HG03108 (cell line): ENCODE data around the gene PRR19.

ENCODE experiments used
- ATAC-seq: cut with Tn5 transposase; IDR thresholded peaks from one replicate; pipeline ENCODE4 v1.9.1; 2021; ENCODE audit warnings: moderate library complexity; ENCODE audit not compliant: unreplicated experiment

Gene PRR19

DNA sequence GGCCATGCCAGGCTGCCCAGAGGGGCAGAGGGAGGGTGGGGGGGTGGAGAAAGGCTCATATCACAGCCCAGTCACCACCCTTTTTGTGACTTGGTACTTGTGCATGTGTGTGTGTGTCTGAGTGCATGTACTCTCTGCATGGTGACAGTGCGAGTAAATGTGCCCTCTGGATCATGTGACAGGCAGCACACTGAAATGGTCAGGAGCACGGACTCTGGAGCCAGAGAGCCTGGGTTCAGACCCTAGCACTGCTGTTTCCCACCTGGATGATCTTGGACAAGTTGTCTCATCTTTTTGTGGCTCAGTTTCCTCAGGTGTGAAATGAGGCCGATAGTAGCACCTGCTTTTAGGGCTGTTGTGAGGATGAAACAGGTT, 30.9 kb upstream of the PRR19 start:
- ATAC-seq = no peak

DNA sequence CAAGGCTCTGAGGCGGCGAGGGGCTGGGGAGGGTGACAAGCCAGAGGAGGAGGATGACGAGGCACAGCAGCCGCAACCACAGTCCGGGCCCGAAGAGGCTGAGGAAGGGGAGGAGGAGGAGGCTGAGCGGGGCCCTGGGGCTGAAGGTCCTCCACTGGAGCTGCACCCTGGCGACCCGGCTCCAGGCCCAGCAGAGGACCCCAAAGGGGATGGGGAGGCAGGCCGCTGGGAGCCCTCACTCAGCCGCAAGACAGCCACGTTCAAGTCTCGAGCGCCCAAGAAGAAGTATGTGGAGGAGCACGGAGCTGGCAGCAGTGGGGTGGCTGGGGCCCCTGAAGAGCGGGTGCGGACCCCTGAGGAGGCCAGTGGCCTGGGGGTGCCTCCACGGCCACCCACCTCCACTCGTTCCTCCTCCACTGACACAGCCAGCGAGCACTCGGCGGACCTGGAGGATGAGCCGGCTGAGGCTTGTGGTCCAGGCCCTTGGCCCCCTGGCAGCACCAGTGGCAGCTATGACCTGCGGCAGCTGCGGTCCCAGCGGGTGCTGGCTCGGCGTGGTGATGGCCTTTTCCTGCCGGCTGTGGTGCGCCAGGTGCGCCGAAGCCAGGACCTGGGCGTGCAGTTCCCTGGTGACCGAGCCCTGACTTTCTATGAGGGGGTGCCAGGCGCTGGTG, 29.9 kb upstream of the PRR19 start:
- no peak for ATAC-seq

GRCh38 chr19:42272535-42272897, 29.4 kb upstream of the PRR19 start:
- no peak for ATAC-seq

DNA sequence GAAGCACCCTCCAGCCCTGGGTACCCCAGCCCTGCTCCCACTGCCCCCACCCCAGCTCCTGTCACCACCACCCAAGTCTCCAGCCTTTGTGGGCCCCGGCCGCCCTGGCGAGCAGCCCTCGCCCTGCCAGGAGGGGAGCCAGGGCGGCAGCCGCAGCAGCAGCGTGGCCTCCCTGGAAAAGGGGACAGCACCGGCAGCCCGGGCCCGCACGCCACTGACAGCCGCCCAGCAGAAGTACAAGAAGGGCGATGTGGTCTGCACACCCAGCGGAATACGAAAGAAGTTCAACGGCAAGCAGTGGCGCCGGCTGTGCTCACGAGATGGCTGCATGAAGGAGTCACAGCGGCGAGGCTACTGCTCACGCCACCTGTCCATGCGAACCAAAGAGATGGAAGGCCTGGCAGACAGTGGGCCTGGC, 28.9 kb upstream of the PRR19 start:
- ATAC-seq = no peak

DNA sequence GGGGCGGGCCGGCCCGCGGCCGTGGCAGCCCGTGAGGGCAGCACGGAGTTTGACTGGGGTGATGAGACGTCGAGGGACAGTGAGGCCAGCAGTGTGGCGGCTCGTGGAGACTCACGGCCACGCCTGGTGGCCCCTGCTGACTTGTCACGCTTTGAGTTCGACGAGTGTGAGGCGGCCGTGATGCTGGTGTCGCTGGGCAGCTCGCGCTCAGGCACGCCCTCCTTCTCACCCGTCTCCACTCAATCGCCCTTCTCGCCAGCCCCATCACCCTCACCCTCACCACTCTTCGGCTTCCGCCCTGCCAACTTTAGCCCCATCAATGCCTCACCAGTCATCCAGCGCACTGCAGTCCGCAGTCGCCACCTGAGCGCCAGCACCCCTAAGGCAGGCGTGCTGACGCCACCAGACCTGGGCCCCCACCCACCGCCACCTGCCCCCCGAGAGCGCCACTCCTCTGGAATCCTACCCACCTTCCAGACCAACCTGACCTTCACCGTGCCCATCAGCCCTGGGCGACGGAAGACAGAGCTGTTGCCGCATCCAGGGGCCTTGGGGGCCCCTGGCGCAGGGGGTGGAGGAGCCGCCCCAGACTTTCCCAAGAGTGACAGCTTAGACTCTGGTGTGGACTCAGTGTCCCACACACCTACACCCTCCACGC, 28.4 kb upstream of the PRR19 start:
- no peak for ATAC-seq

DNA sequence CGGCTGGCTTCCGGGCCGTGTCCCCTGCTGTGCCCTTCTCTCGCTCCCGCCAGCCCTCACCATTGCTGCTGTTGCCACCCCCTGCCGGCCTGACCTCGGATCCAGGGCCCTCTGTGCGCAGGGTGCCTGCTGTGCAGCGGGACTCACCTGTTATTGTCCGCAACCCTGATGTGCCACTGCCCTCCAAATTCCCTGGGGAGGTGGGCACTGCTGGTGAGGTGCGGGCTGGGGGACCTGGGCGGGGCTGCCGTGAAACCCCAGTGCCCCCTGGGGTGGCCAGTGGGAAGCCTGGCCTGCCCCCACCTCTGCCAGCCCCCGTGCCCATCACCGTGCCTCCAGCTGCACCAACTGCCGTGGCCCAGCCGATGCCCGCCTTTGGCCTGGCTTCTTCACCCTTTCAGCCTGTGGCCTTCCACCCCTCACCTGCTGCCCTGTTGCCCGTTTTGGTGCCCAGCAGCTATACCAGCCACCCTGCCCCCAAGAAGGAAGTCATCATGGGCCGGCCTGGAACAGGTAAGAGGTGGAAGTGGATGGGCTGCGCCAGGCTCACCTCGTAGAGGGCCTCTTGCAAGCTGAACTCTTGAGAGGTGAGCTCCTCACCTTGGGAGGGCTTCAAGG, 27.8 kb upstream of the PRR19 start:
- no peak for ATAC-seq

DNA sequence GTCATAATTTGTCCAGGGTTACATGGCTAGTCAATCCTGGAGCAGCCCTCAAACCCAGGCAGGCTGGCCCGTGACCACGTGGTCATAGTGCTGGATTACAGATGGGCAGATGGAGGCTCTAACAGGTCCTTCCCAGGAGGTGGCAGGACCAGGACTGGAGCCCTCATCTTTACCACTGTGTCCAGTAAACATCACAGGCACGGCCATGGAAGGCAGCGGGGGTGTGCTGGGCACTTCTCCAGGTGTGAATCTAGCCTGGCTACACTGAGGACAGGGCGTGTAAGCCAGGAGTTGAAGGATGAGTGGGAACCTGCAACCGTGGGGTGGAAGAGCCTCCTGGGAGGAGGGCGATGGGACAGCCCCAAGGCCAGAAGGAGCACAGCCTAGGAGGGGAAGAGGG, 26.8 kb upstream of the PRR19 start:
- no peak for ATAC-seq

DNA sequence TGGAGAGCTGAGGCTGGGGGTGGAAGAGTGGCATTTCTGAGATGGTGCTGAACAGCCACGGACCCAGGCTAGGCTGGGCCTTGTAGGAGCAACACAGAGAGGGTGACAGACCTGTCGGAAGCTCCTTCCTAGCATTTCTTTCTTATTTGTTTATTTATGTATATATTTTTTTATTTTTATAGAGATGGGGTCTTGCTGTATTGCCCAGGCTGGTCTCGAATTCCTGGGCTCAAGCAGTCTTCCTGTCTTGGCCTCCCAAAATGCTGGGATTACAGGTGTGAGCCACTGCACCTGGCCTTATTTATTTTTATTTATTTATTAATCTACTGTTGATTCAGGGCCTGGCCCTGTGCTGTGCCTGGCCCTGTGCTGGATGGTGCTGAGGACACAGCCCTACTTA, 26.4 kb upstream of the PRR19 start:
- no peak for ATAC-seq

GRCh38 chr19:42276284-42276683, 25.6 kb upstream of the PRR19 start:
- ATAC-seq = no peak

DNA sequence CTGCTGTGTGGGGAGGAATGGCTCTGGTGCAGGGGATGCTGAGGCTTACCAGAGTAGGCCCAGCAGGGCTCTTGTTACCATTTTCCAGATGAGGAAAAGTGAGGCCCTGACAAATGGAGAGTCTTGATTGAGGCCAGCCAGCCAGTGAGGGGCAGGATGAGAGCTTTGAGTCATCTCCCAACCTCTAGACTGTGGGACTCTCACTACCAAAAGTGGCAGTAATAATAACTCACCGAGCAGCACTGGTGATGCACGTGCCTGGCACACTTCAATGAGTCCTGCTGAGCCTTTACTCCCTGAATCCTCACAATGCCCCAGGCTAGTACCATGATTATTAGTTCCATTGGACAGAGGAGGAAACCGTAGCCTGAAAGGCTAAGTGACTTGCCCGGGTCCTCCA, 25.1 kb upstream of the PRR19 start:
- no peak for ATAC-seq

- ATAC-seq = no peak
Observed at GRCh38 chr19:42277821-42278451, 24.0 kb upstream of the PRR19 start.

GRCh38 chr19:42278452-42279154, 23.3 kb upstream of the PRR19 start:
- no peak for ATAC-seq

DNA sequence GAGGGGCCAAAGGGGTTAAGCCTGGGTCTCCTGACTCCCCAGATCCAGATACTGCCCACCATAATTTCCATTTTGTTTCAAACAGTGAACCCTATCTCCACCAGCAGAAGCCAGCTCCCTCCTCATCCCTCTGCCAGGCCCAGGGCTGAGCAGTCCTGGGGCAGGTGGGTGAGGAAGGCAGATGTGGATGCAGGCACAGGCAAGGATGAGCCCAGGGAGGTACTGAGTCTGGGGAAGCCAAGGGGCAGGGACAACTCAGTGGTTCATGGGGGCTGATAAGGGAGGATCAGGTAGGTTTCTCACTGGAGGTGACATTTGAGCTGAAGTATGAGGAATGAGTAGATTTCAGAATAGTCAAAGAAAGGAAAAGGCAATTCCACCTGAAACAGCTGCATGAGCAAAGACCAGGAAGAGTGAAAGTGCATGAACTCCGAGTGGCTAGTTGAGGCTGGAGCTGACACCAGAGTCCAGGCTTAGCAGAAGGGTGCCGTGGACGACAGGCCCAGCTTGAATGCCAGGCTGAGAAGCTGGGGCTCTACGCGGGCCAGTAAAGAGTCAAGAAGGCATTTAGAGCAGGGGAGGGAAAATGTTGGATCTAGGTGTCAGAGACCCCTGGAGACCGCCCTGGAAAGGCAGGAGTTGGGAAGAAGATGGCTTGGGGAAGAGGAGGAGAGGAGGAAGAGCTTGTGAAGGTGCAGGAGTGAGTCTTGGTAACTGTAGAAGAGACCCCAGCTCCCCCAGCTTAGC, 22.6 kb upstream of the PRR19 start:
- ATAC-seq = no peak

DNA sequence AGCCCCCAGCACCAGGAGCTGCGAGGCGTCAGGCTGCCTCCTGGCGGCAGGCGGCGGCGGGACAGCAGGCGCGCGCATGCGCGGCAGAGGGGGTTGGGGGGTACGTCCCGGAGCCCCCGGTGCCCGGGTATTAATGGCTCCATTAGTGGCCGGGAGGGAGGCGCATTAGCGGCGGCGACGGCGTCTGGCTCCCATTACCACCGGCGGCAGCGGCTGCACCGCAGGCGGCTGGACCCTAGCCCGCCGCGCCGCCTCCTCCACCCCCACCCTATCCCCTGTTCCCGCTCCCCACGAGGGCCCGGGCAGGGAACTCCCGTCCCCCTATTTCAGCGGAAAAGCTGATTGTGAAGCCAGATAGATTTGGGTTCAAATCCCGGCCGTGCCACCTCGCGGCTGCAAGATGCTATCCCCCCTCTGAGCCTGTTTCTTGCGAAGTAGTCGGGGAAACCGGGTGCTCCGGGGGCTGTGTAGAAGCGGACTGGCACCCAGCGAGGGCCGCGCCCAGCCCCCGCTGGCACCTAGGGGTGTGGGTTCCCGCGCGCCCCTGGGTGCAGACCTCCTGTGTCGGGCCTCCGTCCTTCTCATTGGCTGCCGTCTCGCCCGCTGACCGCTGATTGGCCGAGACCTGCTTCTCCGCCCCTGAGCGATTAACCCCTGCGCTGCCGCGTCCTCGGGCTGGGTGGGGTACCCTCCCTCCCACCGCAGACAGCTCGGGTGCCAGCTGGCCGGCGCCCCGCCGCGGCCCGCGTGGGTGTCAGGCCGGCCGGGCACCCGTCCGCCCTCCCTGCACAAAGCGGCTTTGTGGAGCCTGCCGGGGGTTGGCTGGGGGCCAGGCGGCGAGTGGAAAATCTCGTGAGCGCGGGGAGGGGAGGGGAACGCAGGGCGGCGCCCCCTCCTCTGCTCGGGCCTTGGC, 21.8 kb upstream of the PRR19 start:
- ATAC-seq = peak; percentile 28

- no peak for ATAC-seq
Observed at GRCh38 chr19:42280815-42281145, 21.2 kb upstream of the PRR19 start.

DNA sequence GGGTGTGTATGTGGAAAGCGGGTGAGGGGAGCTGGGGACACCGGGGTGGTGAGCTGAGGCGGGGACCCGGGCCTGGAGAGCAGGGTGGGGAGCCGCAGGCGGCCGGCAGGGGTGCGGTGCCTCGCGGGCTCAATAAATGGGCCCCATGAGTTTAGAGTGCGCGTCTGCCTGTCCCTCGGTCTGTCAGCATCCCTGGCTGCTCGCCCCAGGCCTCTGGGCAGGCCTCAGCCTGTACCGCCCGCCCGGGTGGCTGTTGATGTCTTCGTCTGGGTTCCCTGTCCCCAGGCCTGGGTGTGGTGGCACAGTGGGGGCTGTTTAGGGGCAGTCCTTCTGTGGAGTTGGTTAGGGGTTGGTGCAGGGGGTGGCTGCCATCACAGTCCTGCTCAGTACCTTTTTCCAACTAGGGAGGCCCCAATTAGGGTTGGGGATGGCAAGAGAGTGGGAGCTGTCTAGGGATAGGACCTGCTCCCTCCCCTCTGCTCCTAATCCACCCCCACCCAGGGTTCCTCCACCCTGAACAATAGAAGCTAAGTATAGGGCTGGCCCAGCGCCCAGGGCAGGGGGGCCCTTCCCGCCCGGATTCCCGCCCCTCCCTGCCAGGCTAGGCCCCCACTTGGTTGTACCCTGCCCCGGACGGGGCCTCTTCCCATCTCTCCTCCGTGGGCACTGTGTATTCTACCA, 20.6 kb upstream of the PRR19 start:
- no peak for ATAC-seq

GRCh38 chr19:42281827-42282762, 19.8 kb upstream of the PRR19 start:
- no peak for ATAC-seq

- no peak for ATAC-seq
Observed at GRCh38 chr19:42282819-42283187, 19.1 kb upstream of the PRR19 start.
